ENCODE results near the gene ZNF543. TPM values are rescaled to one million over a fixed set of nuclear protein-coding genes. Genes with fewer than 3 reads are reported as not detected.
"Not testable (repeated sequence)": the region's sequence is repeated elsewhere in the genome, so short reads cannot be mapped to it uniquely, and the experiment has no call there.

ZNF543 gene
- total and polyA plus RNA-seq, 4 experiments from 2014 or later: 1.9 to 10.7 (median 7.8) TPM

- CTCF ChIA-PET (ENCODE audit: partially characterized antibody); DNase-seq; H3K27me3 Mint-ChIP-seq; H3K27ac ChIP-seq (ENCODE audit: low read depth, low read length); H3K4me1 ChIP-seq (ENCODE audit: insufficient read depth, low read length); H3K4me3 ChIP-seq (ENCODE audit: low read length in 2 of 2); intact Hi-C loops (cut with micrococcal nuclease); H3K4me1 Mint-ChIP-seq; H3K27me3 ChIP-seq (ENCODE audit: insufficient read depth, low read length); H3K4me3 Mint-ChIP-seq; POLR2A ChIA-PET (ENCODE audit: partially characterized antibody): not testable (repeated sequence)
- peaks cover 12 to 33% of the 10 kb centered on the region in 2 donors for H3K9me3 ChIP-seq (ENCODE audit: control insufficient read depth in 1 of 2, low read length in 2 of 2)
- H3K36me3 ChIP-seq (ENCODE audit: insufficient read depth, low read length): peaks cover 13% of the 10 kb centered on the region
- Mint-ChIP-seq H3K9me3 (peaks cover 0 to 87% (median 59%) of the 10 kb centered on the region in 8 donors), H3K36me3 (peaks cover 82 to 85% of the 10 kb centered on the region in 2 donors), H3K27ac (peak overlapping the region in 1 of 7 donors; percentile 20)
Measured at GRCh38 chr19:57374647-57375046, 54.4 kb downstream of the ZNF543 start.

- ChIA-PET CTCF (ENCODE audit: partially characterized antibody) (no interaction called here), POLR2A (ENCODE audit: partially characterized antibody) (no interaction called here)
- no peaks in the 10 kb centered on the region for H3K27me3 ChIP-seq (ENCODE audit: insufficient read depth, low read length)
- Mint-ChIP-seq H3K36me3 (peaks cover 75 to 79% of the 10 kb centered on the region in 2 donors), H3K9me3 (peaks cover 0 to 90% (median 70%) of the 10 kb centered on the region in 8 donors), H3K4me1 (peaks cover 0 to 3% (median 1%) of the 10 kb centered on the region in 4 donors), H3K27ac (peak overlapping the region in 1 of 7 donors; percentile 10), H3K4me3 (no peak overlapping the region), H3K27me3 (no peaks in the 10 kb centered on the region)
- intact Hi-C loops (cut with micrococcal nuclease): no loop called here
- no peak overlapping the region for H3K4me3 ChIP-seq (ENCODE audit: low read length in 2 of 2)
- H3K4me1 ChIP-seq (ENCODE audit: insufficient read depth, low read length): no peaks in the 10 kb centered on the region
- H3K36me3 ChIP-seq (ENCODE audit: insufficient read depth, low read length): peaks cover 13% of the 10 kb centered on the region
- no peak overlapping the region for H3K27ac ChIP-seq (ENCODE audit: low read depth, low read length)
- no peak for DNase-seq
- peaks cover 12 to 40% of the 10 kb centered on the region in 2 donors for H3K9me3 ChIP-seq (ENCODE audit: control insufficient read depth in 1 of 2, low read length in 2 of 2)
Measured at GRCh38 chr19:57376151-57376550, 55.9 kb downstream of the ZNF543 start.

GRCh38 chr19:57377498-57378146 is 57.4 kb downstream of the ZNF543 start:
- no peak for DNase-seq
- peaks cover 0 to 3% (median 1%) of the 10 kb centered on the region in 4 donors for H3K4me1 Mint-ChIP-seq
- POLR2A ChIA-PET (ENCODE audit: partially characterized antibody): no interaction called here
- H3K9me3 Mint-ChIP-seq: peaks cover 0 to 83% (median 66%) of the 10 kb centered on the region in 8 donors
- H3K4me3 Mint-ChIP-seq: no peak overlapping the region
- H3K4me3 ChIP-seq (ENCODE audit: low read length in 2 of 2): no peak overlapping the region
- CTCF ChIA-PET (ENCODE audit: partially characterized antibody): no interaction called here
- no peaks in the 10 kb centered on the region for H3K4me1 ChIP-seq (ENCODE audit: insufficient read depth, low read length)
- no peaks in the 10 kb centered on the region for H3K27me3 Mint-ChIP-seq
- peaks cover 3% of the 10 kb centered on the region for H3K36me3 ChIP-seq (ENCODE audit: insufficient read depth, low read length)
- intact Hi-C loops (cut with micrococcal nuclease): no loop called here
- H3K27me3 ChIP-seq (ENCODE audit: insufficient read depth, low read length): no peaks in the 10 kb centered on the region
- peaks cover 60 to 64% of the 10 kb centered on the region in 2 donors for H3K36me3 Mint-ChIP-seq
- peaks cover 12 to 36% of the 10 kb centered on the region in 2 donors for H3K9me3 ChIP-seq (ENCODE audit: control insufficient read depth in 1 of 2, low read length in 2 of 2)
- H3K27ac Mint-ChIP-seq: no peak overlapping the region
- no peak overlapping the region for H3K27ac ChIP-seq (ENCODE audit: low read depth, low read length)

Other genes starting within 250 kb of the ZNF543 start
- not detected for gene USP29, start 200.5 kb upstream of the ZNF543 start, total RNA-seq
- gene USP29, start 200.5 kb upstream of the ZNF543 start, polyA plus RNA-seq: not detected
- not detected for gene ZIM3, start 175.3 kb upstream of the ZNF543 start, total RNA-seq
- not detected for gene ZIM3, start 175.3 kb upstream of the ZNF543 start, polyA plus RNA-seq
- gene DUXA, start 153.0 kb upstream of the ZNF543 start, total RNA-seq: not detected
- not detected for gene DUXA, start 153.0 kb upstream of the ZNF543 start, polyA plus RNA-seq
- gene ZNF264, start 129.0 kb upstream of the ZNF543 start, total RNA-seq: 10 to 100 TPM; 62.5 to 64.1 TPM
- 10 to 100 TPM; 12.6 to 13.3 TPM for gene ZNF264, start 129.0 kb upstream of the ZNF543 start, polyA plus RNA-seq
- gene AURKC, start 89.4 kb upstream of the ZNF543 start, total RNA-seq: under 1 TPM; 0.67 to 0.81 TPM
- gene AURKC, start 89.4 kb upstream of the ZNF543 start, polyA plus RNA-seq: under 1 TPM; 0.29 to 0.54 TPM
- 10 to 100 TPM; 19.7 to 21.6 TPM for gene ZNF805, start 79.8 kb upstream of the ZNF543 start, total RNA-seq
- gene ZNF805, start 79.8 kb upstream of the ZNF543 start, polyA plus RNA-seq: 1 to 10 TPM; 2.7 to 5.6 TPM
- 10 to 100 TPM; 60.2 to 69.6 TPM for gene ZNF460, start 40.0 kb upstream of the ZNF543 start, total RNA-seq
- gene ZNF460, start 40.0 kb upstream of the ZNF543 start, polyA plus RNA-seq: 1 to 10 TPM; 4.4 to 4.8 TPM
- 10 to 100 TPM; 13.3 to 13.6 TPM for gene ZNF304, start 30.8 kb downstream of the ZNF543 start, total RNA-seq
- 1 to 10 TPM in 1 of 2 donors, under 1 TPM in 1; 0.43 to 4.1 TPM for gene ZNF304, start 30.8 kb downstream of the ZNF543 start, polyA plus RNA-seq
- 10 to 100 TPM; 11.0 to 12.1 TPM for gene TRAPPC2B, start 43.1 kb downstream of the ZNF543 start, total RNA-seq
- gene TRAPPC2B, start 43.1 kb downstream of the ZNF543 start, polyA plus RNA-seq: 10 to 100 TPM; 27.4 to 31.0 TPM
- 10 to 100 TPM in 1 of 2 experiments, 1 to 10 TPM in 1; 6.5 to 10.8 TPM for gene ZNF547, start 43.1 kb downstream of the ZNF543 start, total RNA-seq
- 1 to 10 TPM in 1 of 2 donors, under 1 TPM in 1; 0.56 to 1.8 TPM for gene ZNF547, start 43.1 kb downstream of the ZNF543 start, polyA plus RNA-seq
- gene ZNF548, start 69.4 kb downstream of the ZNF543 start, total RNA-seq: 100 to 1,000 TPM in 1 of 2 experiments, 10 to 100 TPM in 1; 85.4 to 103 TPM
- gene ZNF548, start 69.4 kb downstream of the ZNF543 start, polyA plus RNA-seq: 10 to 100 TPM; 14.1 to 14.8 TPM
- gene ZNF17, start 90.7 kb downstream of the ZNF543 start, total RNA-seq: 10 to 100 TPM; 28.3 to 29.9 TPM
- gene ZNF17, start 90.7 kb downstream of the ZNF543 start, polyA plus RNA-seq: 1 to 10 TPM; 3.6 to 9.5 TPM
- 10 to 100 TPM; 14.8 to 15.2 TPM for gene ZNF749, start 114.9 kb downstream of the ZNF543 start, total RNA-seq
- gene ZNF749, start 114.9 kb downstream of the ZNF543 start, polyA plus RNA-seq: 10 to 100 TPM in 1 of 2 donors, 1 to 10 TPM in 1; 5.9 to 21.4 TPM
- under 1 TPM; 0.36 to 0.76 TPM for gene VN1R1, start 136.7 kb downstream of the ZNF543 start, total RNA-seq
- not detected for gene VN1R1, start 136.7 kb downstream of the ZNF543 start, polyA plus RNA-seq
- gene ZNF772, start 157.1 kb downstream of the ZNF543 start, total RNA-seq: 10 to 100 TPM; 12.8 to 17.4 TPM
- 1 to 10 TPM; 2.0 to 2.8 TPM for gene ZNF772, start 157.1 kb downstream of the ZNF543 start, polyA plus RNA-seq
- gene ZNF419, start 167.3 kb downstream of the ZNF543 start, total RNA-seq: 10 to 100 TPM; 25.3 to 28.4 TPM
- gene ZNF419, start 167.3 kb downstream of the ZNF543 start, polyA plus RNA-seq: 10 to 100 TPM in 1 of 2 donors, 1 to 10 TPM in 1; 7.5 to 11.7 TPM
- gene ZNF773, start 179.5 kb downstream of the ZNF543 start, total RNA-seq: 10 to 100 TPM; 25.3 to 28.7 TPM
- 10 to 100 TPM in 1 of 2 donors, 1 to 10 TPM in 1; 5.2 to 15.2 TPM for gene ZNF773, start 179.5 kb downstream of the ZNF543 start, polyA plus RNA-seq
- gene ZNF549, start 206.9 kb downstream of the ZNF543 start, total RNA-seq: 10 to 100 TPM; 20.5 to 21.8 TPM
- gene ZNF549, start 206.9 kb downstream of the ZNF543 start, polyA plus RNA-seq: 1 to 10 TPM; 8.0 to 9.0 TPM
- 10 to 100 TPM; 37.0 to 37.8 TPM for gene ZNF550, start 239.4 kb downstream of the ZNF543 start, total RNA-seq
- 1 to 10 TPM; 5.4 to 9.8 TPM for gene ZNF550, start 239.4 kb downstream of the ZNF543 start, polyA plus RNA-seq